Posterior vena cava (tissue), 2 donors: Measurements from ENCODE around the gene NF1. TPM values are rescaled to one million over a fixed set of nuclear protein-coding genes. Genes with fewer than 3 reads are reported as not detected.
"Not testable (repeated sequence)": the region's sequence is repeated elsewhere in the genome, so short reads cannot be mapped to it uniquely, and the experiment has no call there.

ENCODE experiments used
- DNase-seq: peaks from one replicate; pipeline ENCODE4 v3.0.0-alpha.2; 2020; ENCODE audit warnings: low spot score
- intact Hi-C, 2 donors: fragments of 100-400 bp; cut with DNase I; formaldehyde crosslinking; loops; one replicate each; pipeline versions ENCODE4 v1.14.1 to v1.14.2; 2022 to 2023
- total RNA-seq, 2 donors: library from RNA; stranded (reverse); fragmentation: NEBNext Ultra II Directional; extraction: Animal tissue kit (Norgen Biotek cat#: 25700); gene quantifications; one replicate each; pipeline ENCODE4 v1.2.1, GENCODE V29; 2021
- donor health status: DM: yes; HTN: yes; CAD: no.
- donor health status: DM: yes; HTN: yes; CAD: no.

NF1 gene
- total RNA-seq, 2 donors from 2014 or later: 47.7 to 70.1 TPM

GRCh38 chr17:31078290-31078689 is 16.5 kb upstream of the NF1 start:
- intact Hi-C loops: no loop called here
- DNase-seq: no peak

GRCh38 chr17:31079731-31080130 is 15.0 kb upstream of the NF1 start:
- intact Hi-C loops: no loop called here
- DNase-seq: no peak

- intact Hi-C loops: no loop called here
- DNase-seq: no peak
Observed at GRCh38 chr17:31085563-31085962, 9.2 kb upstream of the NF1 start.

GRCh38 chr17:31089471-31089870 is 5.3 kb upstream of the NF1 start:
- no peak for DNase-seq
- intact Hi-C loops: no loop called here

GRCh38 chr17:31090650-31091049 is 4.1 kb upstream of the NF1 start:
- DNase-seq, intact Hi-C loops: not testable (repeated sequence)

- intact Hi-C loops: no loop called here
- no peak for DNase-seq
Observed at GRCh38 chr17:31092475-31093064, 2.2 kb upstream of the NF1 start.

- intact Hi-C loops: no loop called here
Observed at GRCh38 chr17:31093866-31094599, 744 bp upstream of the NF1 start.

GRCh38 chr17:31095236-31096105 is 694 bp downstream of the NF1 start:
- intact Hi-C loops: no loop called here
- peak; percentile 86 for DNase-seq

More at GRCh38 chr17:31093866-31094599, 744 bp upstream of the NF1 start:
- no peak for DNase-seq

GRCh38 chr17:31096106-31096436 is 1.3 kb downstream of the NF1 start:
- no peak for DNase-seq
- intact Hi-C loops: no loop called here

- no peak for DNase-seq
- intact Hi-C loops: no loop called here
Observed at GRCh38 chr17:31099016-31099415, 4.2 kb downstream of the NF1 start.

- intact Hi-C loops: no loop called here
- DNase-seq: no peak
Observed at GRCh38 chr17:31100840-31101459, 6.2 kb downstream of the NF1 start.

GRCh38 chr17:31101943-31102342 is 7.2 kb downstream of the NF1 start:
- DNase-seq: no peak
- intact Hi-C loops: no loop called here

- no peak for DNase-seq
- intact Hi-C loops: no loop called here
Observed at GRCh38 chr17:31105991-31106390, 11.2 kb downstream of the NF1 start.

GRCh38 chr17:31111183-31111582 is 16.4 kb downstream of the NF1 start:
- DNase-seq: no peak
- intact Hi-C loops: no loop called here

GRCh38 chr17:31112001-31112661 is 17.4 kb downstream of the NF1 start:
- intact Hi-C loops: no loop called here
- no peak for DNase-seq

- intact Hi-C loops, DNase-seq: not testable (repeated sequence)
Observed at GRCh38 chr17:31113368-31113767, 18.6 kb downstream of the NF1 start.

GRCh38 chr17:31113939-31114338 is 19.2 kb downstream of the NF1 start:
- intact Hi-C loops: no loop called here
- DNase-seq: no peak

- intact Hi-C loops: no loop called here
- DNase-seq: no peak
Observed at GRCh38 chr17:31114956-31115555, 20.3 kb downstream of the NF1 start.

- no peak for DNase-seq
- intact Hi-C loops: no loop called here
Observed at GRCh38 chr17:31116167-31116566, 21.4 kb downstream of the NF1 start.
